GM19467 (cell line): ENCODE measurements around the gene VASP.
A peak's percentile ranks its signal among the peaks of the same experiment; 100 is the strongest.

Experiments
- ATAC-seq: cut with Tn5 transposase; IDR thresholded peaks from one replicate; pipeline ENCODE4 v1.9.1; 2021; ENCODE audit warnings: mild to moderate bottlenecking, moderate library complexity; ENCODE audit not compliant: unreplicated experiment

VASP gene

DNA sequence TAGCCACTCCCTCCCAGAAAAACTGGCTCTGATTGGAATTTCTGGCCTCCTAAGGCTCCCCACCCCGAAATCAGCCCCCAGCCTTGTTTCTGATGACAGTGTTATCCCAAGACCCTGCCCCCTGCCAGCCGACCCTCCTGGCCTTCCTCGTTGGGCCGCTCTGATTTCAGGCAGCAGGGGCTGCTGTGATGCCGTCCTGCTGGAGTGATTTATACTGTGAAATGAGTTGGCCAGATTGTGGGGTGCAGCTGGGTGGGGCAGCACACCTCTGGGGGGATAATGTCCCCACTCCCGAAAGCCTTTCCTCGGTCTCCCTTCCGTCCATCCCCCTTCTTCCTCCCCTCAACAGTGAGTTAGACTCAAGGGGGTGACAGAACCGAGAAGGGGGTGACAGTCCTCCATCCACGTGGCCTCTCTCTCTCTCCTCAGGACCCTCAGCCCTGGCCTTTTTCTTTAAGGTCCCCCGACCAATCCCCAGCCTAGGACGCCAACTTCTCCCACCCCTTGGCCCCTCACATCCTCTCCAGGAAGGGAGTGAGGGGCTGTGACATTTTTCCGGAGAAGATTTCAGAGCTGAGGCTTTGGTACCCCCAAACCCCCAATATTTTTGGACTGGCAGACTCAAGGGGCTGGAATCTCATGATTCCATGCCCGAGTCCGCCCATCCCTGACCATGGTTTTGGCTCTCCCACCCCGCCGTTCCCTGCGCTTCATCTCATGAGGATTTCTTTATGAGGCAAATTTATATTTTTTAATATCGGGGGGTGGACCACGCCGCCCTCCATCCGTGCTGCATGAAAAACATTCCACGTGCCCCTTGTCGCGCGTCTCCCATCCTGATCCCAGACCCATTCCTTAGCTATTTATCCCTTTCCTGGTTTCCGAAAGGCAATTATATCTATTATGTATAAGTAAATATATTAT is 33.3 kb upstream of the VASP start:
- ATAC-seq, result no peak

DNA sequence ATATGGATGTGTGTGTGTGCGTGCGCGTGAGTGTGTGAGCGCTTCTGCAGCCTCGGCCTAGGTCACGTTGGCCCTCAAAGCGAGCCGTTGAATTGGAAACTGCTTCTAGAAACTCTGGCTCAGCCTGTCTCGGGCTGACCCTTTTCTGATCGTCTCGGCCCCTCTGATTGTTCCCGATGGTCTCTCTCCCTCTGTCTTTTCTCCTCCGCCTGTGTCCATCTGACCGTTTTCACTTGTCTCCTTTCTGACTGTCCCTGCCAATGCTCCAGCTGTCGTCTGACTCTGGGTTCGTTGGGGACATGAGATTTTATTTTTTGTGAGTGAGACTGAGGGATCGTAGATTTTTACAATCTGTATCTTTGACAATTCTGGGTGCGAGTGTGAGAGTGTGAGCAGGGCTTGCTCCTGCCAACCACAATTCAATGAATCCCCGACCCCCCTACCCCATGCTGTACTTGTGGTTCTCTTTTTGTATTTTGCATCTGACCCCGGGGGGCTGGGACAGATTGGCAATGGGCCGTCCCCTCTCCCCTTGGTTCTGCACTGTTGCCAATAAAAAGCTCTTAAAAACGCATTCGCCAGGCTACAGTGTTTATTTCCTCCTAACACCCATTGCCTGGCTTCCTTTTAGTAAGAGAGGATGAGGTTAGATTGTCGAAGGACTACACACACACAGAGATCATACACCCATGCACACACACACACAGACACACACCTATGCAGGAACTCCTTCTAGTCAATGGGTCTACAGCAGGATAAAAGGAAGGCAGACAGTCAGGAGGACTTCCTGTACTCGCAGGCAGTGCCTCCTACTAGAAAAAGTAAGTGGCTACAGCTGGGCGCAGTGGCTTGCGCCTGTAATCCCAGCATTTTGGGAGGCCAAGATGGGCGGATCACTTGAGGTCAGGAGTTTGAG is 32.4 kb upstream of the VASP start:
- ATAC-seq, result no peak

DNA sequence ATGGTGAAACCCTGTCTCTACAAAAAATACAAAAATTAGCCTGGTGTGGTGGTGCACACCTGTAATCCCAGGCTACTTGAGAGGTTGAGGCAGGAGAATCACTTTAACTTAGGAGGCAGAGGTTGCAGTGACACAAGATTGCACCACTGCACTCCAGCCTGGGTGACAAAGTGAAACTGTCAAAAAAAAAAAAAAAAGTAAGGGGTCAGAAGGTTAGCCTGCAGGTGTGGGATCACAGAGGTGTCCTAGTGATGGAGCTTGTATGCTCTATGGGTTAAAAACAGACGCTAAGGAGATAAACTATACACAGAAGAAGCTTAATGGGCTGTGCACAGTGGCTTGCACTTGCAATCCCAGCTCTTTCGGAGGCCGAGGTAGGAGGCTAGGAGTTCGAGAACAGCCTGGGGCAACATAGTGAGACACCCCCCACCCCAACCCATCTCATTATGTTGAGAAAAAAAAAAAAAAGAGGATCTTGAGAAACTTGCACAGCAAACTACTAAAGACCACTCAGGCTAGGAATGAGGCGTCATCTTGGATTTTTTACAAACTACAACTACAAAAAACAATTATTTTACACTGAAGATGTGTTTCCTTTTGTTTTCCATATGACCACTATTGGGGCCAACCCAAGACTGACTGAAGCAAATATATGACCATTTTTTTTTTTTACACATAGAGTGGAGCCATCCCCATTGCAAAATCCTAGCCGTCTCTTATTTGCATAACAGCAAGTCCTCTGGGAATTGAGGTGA is 31.6 kb upstream of the VASP start:
- ATAC-seq, result no peak

DNA sequence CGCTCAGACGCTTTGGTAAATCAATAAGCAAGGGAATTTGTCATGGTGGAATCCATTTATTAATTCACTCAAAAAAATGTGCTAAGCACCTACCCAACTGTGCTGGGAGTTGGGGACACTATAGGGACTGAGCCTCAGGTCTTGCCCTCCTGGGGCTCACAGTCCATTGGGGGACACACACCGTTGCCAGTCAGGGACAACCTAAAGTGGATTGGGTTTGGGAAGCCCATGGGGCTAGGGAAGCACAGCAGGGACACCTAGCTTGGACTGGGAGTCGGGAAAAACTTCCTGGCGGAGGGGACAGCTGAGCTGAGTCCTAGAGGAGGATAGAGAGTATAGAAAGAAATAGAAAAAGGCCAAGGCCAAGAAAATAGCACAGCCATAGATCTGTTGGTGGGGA is 31.0 kb upstream of the VASP start:
- no peak for ATAC-seq

DNA sequence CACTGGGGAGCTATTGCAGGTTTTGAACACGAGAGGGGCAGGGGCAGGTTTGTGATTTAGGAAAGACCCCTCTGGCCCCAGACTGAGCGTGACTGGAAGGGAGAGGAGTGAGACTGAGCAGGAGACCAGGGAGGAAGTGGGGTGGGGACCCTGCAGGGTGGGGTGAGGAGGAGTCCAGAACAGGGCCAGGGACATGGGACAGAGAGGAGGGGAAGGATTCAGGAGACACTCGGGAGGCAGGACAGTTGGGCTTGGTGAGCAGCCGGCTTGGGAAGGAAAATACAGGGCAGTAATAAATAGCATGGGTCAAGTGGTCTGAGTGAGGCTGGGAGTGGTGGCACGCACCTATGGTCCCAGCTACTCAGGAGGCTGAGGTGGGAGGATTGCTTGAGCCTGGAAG is 30.1 kb upstream of the VASP start:
- no peak for ATAC-seq

DNA sequence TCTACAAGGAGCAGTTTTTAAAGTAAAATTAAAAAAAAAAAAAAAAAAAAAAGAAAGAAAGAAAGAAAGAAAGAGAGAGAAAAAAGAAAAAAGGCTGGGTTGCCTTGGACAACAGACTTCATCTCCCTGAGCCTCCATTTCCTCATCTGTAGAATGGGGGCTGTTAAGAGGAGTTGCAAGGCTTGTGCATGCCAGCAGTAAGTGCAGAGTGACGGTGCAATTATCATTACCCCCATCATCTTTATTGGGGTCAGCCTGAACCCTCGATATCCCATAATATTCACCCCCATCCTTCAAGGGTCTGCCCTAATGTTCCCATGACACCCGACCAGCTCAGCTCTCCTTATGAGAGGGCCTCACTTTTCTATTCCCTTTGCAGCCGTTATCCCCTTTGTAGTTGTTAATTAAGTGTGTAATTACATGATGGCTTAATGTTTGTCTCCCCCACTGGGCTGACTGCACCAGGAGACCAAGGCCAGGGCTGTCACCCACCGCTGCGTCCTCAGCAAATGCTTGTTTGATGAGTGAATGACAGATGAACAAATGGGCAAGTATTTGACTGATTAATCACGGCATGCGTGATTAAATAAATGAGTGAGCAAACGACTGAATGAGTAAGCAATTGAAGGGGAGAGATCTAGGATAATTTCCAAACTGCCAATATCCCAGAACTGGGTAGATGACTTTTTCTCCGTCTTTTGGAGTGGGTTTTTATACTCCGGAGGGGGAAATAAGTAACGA is 29.4 kb upstream of the VASP start:
- peak; percentile 4 for ATAC-seq

DNA sequence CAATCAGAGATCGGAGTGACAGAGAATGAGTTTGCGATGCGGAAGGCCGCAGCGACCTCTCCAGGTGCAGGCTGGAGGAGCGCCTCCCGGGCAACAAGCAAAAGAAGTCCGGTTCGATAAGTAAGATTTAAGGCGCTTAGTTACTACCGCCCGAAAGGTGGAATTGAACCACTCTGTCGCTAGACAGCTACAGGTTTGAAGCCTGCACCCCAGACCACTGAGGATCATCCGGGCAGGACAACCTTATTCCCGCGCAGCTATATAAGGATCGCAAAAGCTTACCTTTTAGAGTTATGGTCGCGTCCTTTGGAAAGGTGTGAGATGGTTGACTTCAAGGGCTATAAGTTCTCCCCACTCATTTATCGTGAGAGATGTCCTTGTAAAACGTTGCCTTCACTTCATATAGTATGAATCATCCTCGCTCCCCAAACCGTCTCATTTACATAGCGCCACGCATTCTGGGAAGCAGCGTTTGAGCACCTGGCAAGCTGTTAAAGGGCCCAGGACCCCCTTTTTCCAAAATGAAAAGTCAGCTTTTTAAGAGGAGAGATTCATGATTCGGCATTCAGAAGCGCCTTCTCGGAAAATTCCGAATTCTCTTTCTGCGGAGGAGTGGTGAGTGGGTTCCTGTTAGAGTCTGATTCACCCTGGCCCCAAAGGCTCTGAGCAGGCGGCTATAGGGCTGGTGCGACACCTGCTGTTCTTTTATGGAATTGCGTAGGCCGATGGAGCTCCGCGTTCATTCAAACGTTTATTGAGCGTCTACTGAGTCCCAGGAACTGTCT is 28.6 kb upstream of the VASP start:
- ATAC-seq, result peak; percentile 53

DNA sequence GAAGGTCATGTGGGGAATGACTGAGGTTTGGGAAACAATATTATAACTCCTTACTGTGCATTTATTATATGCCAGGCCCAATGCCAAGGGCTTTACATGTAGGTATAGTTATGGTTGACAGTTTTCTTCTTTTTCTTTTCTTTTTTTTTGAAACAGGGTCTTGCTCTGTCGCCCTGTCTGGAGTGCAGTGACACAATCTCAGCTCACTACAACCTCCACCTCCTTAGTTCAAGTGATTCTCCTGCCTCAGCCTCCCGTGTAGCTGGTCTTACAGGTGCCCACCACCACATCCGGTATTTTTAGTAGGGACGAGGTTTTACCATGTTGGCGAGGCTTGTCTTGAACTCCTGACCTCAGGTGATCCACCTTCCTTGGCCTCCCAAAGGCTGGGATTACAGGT is 24.2 kb upstream of the VASP start:
- no peak for ATAC-seq

DNA sequence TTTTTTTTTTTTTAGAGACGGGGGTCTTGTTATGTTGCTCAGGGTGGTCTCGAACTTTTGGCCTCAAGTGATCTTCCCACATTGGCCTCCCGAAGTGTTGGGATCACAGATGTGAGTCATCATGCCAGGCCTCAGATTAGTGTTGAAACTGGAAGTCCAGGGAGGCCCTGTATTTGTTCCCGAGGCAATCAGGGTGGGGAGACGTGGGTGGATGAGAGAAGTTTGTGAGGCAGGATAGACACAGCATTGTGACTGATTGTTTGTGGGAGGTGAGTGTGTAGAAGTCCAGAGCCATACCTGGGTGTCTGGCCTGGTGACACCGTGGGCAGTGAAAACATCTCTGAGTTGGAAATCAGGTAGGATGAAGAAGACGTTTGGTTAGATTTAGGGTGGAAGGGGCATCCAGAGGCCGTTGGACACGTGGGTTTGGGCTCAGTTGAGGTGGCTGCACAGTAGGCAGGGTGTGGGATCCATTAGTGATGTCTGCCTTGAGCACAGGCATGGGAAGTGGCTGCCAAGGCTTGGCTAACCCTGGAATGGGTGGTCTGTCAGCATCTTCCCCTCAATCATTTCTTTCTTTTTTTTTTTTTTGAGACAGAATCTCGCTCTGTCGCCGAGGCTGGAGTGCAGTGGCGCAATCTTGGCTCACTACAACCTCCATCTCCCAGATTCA is 22.9 kb upstream of the VASP start:
- no peak for ATAC-seq

DNA sequence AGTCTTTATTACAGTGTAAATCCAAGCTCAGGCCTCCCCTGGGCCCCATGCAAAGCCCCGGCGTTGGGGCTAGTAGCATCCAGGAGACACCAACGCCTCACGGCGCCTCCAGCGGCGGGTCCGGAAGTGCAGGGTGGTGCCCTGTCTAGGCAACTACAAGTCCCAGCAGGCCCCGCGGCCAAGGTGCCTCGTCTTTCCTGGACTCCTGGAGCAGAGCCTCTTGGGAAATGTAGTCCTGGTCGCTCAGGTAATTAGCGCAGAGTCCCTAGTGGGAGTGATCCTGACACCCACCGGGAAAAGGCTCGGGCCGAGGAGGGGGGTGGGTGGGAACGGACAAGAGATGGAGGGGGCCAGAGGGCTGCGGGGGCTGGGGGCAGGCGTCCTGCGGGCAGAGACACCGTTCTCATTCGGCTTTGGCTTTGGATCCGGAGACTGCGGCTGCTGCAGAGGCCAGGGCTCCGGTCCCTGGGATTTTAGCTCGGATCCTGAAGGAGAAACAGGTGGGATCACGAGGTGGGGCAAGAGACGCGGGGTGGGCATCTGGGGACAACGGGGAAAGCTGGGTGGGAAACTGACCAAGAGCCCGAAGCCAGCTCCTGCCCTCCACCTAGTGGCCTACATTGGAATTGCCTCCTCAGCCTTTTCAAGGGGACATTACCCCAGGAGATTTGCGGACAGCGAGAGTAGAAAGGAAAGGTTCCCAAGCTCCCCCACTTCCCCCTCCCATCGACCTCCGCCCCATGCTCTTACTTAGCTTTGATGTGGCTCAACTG is 21.8 kb upstream of the VASP start:
- peak; percentile 96 for ATAC-seq

DNA sequence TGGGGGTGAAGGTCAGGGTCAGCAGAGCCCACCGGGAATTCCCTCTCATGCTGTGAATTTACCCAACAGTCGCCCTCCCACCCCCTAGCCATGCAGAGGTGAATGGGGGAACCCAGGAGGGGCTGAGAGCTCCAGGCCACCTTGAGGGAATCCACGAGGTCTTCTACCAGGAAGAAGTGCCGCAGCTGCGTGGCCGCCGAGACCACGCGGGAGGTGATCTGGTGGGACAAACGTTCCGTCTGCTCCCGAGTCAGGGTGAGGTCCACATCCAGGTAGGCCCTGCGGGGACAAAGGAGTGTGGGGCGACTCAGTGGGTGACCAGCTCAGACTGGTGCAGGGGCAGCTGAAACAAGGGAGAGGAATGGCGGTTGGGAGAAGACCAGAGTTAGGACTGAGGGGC is 18.6 kb upstream of the VASP start:
- no peak for ATAC-seq

DNA sequence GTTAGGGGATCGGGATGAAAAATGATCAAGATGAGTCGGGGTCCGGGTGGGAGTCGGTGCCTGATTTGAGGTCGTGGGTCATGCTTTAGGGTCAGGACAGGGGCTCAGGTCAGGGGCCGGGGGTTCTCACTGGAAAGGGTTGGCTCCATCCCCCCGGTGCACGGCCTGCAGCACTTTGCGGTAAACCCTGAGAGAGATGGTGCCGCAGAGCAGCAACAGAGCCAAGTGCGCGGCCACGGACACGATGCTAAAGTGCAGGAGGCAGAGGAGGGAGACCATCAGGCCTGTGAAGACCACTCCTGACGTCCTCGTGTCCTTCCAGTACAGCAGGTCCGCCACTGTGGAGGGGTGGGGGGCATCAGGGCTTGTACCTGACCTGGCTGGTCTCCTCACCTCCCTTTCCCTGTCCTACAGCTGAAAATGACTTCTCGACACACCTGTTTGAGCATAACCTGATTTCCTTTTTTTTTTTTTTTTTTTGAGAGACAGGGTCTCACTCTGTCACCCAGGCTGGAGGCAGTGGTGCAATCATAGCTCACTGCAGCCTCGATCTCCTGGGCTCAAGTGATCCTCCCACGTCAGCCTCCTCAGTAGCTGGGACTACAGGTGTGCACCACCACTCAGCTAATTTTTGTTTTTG is 17.9 kb upstream of the VASP start:
- ATAC-seq, result no peak

DNA sequence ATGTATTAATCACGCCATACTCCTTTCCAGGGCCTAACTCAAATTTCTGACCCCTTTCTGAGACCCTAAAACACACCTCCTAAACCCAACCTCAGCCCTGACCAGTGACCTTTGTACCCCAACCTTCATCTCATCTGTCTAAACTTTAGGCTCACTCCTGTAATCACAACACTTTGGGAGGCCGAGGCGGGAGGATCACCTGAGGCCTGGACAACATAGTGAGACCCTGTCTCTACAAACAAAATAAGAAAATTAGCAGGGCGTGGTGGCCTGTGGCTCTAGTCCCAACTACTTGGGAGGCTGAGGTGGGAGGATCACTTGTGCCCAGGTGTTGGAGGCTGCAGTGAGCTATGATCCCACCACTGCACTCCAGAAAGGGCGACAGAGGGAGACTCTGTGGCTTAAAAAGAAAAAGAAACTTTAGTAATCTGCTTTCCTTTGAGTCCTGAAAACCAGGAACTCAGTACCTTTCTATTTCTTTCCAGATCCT is 15.1 kb upstream of the VASP start:
- ATAC-seq, result no peak

DNA sequence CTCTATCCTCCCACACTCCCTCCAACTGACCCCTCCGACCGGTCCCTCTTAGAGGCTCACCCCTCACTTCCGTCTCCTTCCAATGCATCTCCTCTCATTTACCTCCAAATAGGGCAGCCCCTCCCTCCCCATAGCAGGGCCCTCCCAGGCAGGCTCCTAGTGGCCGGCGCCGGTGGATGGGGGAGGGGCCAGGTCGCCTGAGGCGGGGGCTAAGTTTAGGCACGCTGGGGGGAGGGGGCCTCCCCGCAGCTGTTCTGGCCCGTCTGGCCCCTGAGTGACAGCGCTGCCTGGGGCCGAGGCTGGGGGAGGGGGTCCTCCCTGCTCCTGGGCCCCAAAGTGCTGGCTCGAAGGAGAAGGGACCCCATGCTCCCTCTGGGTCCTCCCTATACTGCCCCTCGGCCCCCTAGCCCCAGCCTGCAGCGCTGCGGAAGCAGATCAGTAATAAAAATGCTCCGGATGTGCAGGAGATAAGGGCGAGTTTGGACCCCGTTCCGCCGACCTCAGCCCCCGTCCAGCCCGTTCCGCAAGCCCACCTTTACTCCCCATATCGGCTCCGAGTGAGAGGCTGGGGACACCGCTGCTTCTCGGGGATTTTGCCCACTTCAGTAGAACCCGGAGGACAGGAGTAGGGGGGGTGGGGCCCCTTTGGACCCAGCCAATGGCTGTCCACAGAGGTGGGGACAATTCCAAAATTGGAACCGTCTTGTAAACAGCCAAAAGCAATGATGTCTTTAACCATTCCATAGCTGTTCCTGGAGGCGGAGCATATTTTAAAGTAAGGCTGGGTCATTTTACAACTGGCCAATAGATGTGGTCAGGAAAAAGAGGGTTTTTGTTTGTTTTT is 14.4 kb upstream of the VASP start:
- ATAC-seq, result no peak

DNA sequence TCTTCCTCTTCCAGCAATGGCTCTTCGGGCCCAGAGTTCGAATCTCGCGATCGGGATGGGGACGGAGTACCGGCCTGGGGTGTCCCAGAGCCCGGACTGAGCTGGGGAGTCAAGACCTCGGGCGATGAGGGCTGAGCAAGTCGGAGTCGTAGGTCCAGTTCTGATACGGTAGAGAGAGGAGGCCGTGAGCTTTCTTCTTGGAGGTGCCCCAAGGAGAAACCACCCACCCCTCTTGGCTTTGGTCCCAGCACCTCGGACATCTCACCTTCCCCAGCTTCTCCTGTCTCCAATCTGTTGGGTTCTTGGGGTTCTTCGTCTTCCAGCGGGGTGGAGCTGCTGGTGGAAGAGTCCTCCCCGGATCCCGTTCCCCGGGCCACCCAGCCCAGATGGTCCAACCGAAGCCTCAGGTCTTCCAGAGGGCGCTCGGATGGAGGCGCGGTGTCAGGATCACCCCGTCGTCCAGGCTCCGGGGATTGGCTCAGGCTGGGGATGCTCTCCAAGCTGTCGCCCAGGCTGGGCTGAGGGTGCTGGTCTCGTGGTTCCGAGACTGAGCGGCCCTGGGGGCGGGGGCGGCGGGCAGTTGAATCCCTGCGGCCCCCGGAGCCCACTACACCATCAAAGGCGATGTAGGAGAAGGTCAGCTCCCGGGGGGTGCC is 12.9 kb upstream of the VASP start:
- ATAC-seq, result no peak

DNA sequence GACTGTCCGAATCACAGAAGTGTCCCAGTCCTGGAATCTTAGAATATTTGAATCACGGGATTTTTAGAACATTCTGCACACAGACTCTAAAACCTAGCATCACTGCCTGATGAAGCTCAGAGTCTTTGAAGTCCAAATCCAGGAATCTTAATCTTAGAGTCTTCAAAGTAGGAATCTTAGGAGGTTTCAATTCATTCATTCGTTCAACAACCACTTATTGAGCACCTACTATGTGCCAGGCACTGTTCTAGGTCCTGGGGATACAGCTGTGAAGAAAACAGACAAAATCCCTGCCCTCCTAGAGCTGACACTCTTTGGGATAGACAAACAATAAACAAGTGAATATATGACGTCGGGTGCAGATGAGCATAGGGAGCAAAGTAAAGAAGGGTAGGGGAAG is 12.1 kb upstream of the VASP start:
- no peak for ATAC-seq
